NT2/D1 (cell line): Measurements from ENCODE around the gene TMEM63A.

ENCODE experiments used
- SUZ12 ChIP-seq: IDR thresholded peaks from 2 replicates; pipeline ENCODE4 v1.6.1; 2011; ENCODE audit not compliant: insufficient read length, insufficient read depth; ENCODE audit errors: extremely low read depth
- ZNF274 ChIP-seq: IDR thresholded peaks from 2 replicates; pipeline ENCODE4 v1.6.1; 2011; ENCODE audit warnings: mild to moderate bottlenecking, low read depth, low read length

- TF ChIP-seq SUZ12 (no peak), ZNF274 (no peak)
Measured at GRCh38 chr1:225818229-225818628, 64.0 kb downstream of the TMEM63A start.
